ENCODE measurements around the gene FARP1. TPM values are rescaled to one million over a fixed set of nuclear protein-coding genes. Genes with fewer than 3 reads are reported as not detected.

The FARP1 gene
- total RNA-seq, 1 donor from 2014 or later, result 128 TPM

DNA sequence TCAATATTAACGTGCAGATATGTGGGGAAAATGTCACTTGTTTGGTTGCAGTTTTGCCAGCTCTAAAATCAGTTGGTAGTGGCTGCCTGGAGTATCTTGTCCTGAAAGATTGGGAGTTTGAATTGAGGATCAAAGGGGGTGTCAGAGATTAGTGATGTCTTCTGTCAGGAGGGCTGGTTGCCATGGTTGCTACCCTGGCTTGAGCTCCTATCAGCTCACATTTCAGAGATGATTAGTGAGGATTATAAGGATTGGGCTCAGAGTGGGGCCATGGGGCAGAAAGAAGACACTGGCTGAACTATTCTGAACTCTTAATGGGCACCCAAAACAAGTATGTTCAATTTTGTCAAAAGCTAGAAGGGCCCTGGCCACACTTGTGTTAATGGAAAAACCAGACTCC is 129.7 kb downstream of the FARP1 start:
- Mint-ChIP-seq H3K9me3 (ENCODE audit: unreplicated experiment) (peaks cover 2% of the 10 kb centered on the region), H3K27me3 (ENCODE audit: low read depth, unreplicated experiment) (no peaks in the 10 kb centered on the region), H3K4me1 (ENCODE audit: low read depth, unreplicated experiment) (peaks cover 26% of the 10 kb centered on the region), H3K36me3 (ENCODE audit: low read depth, unreplicated experiment) (peaks cover 8% of the 10 kb centered on the region), H3K4me3 (ENCODE audit: unreplicated experiment) (no peak overlapping the region), H3K27ac (ENCODE audit: unreplicated experiment) (no peak overlapping the region)
- Histone ChIP-seq H3K4me1 (ENCODE audit: insufficient read depth, low read length) (peaks cover 16% of the 10 kb centered on the region), H3K27ac (ENCODE audit: low read depth, low read length) (no peak overlapping the region), H3K27me3 (ENCODE audit: insufficient read depth, low read length) (no peaks in the 10 kb centered on the region), H3K79me2 (ENCODE audit: insufficient read depth, low read length) (peaks cover 67% of the 10 kb centered on the region), H3K36me3 (ENCODE audit: insufficient read depth, low read length) (no peaks in the 10 kb centered on the region), H3K4me3 (ENCODE audit: insufficient read depth, low read depth, low read length) (no peak overlapping the region), H4K20me1 (ENCODE audit: insufficient read depth, low read length) (peaks cover 47% of the 10 kb centered on the region), H3K9ac (ENCODE audit: low read length) (no peak overlapping the region), H3K9me3 (ENCODE audit: insufficient read depth, low read depth, low read length) (no peaks in the 10 kb centered on the region), H2AFZ (ENCODE audit: low read depth, low read length) (no peak overlapping the region), H3K4me2 (ENCODE audit: low read length) (no peak overlapping the region)
- TF ChIP-seq CTCF (IDR thresholded peaks at IDR 0.05; ENCODE audit: insufficient read depth, low read depth, low read length) (no peak), EZH2 (IDR thresholded peaks at IDR 0.05; ENCODE audit: insufficient read depth, low read length) (no peak)
- DNase-seq (ENCODE audit: low read depth) (no peak), FAIRE-seq (no peak)

DNA sequence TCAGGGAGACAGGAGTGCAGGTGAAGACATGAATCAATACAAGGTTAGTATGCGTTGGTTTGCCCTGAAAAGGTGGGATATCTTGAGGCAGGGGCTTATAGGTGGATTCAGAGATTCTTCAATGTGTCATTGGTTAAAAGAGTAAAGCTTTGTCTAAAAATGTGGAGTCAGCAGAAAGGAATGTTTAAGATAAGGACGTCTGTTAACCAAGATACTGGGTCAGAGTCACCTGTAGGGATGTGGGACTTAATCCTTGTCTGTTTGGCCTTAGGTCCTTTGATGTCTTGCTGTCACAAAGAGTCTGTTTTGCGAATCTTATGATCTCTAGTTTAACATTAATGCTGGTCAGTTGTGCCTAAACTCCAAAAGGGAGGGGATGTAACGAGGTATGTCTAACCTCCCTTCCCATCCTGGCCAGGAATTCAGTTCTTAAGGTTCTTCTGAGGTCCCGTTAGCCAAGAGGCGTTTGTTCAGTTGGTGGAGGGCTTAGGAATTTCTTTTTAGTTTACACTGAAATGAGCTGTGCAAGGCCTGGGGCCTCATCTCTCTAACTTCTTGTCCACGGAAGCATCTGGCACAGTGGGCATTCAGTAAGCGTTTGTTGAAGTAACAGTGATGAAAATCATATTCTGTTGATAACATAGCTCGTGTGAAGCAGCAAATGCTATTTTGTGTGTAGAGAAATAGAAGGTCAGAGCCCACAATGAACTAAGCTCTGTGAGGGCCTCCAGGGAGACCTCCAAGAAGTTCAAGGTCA is 130.4 kb downstream of the FARP1 start:
- no peak for DNase-seq (ENCODE audit: low read depth)
- Mint-ChIP-seq H3K27me3 (ENCODE audit: low read depth, unreplicated experiment) (no peaks in the 10 kb centered on the region), H3K9me3 (ENCODE audit: unreplicated experiment) (peaks cover 2% of the 10 kb centered on the region), H3K27ac (ENCODE audit: unreplicated experiment) (no peak overlapping the region), H3K4me3 (ENCODE audit: unreplicated experiment) (no peak overlapping the region), H3K4me1 (ENCODE audit: low read depth, unreplicated experiment) (peaks cover 26% of the 10 kb centered on the region), H3K36me3 (ENCODE audit: low read depth, unreplicated experiment) (peaks cover 3% of the 10 kb centered on the region)
- no peak for FAIRE-seq
- no peak overlapping the region for H2AFZ ChIP-seq (ENCODE audit: low read depth, low read length)
- no peaks in the 10 kb centered on the region for H3K36me3 ChIP-seq (ENCODE audit: insufficient read depth, low read length)
- no peak overlapping the region for H3K9ac ChIP-seq (ENCODE audit: low read length)
- no peaks in the 10 kb centered on the region for H3K9me3 ChIP-seq (ENCODE audit: insufficient read depth, low read depth, low read length)
- H4K20me1 ChIP-seq (ENCODE audit: insufficient read depth, low read length), result peaks cover 47% of the 10 kb centered on the region
- H3K27ac ChIP-seq (ENCODE audit: low read depth, low read length), result no peak overlapping the region
- no peak for TF ChIP-seq CTCF (IDR thresholded peaks at IDR 0.05; ENCODE audit: insufficient read depth, low read depth, low read length)
- TF ChIP-seq EZH2 (IDR thresholded peaks at IDR 0.05; ENCODE audit: insufficient read depth, low read length), result no peak
- H3K4me1 ChIP-seq (ENCODE audit: insufficient read depth, low read length), result peaks cover 15% of the 10 kb centered on the region
- no peak overlapping the region for H3K4me3 ChIP-seq (ENCODE audit: insufficient read depth, low read depth, low read length)
- peaks cover 65% of the 10 kb centered on the region for H3K79me2 ChIP-seq (ENCODE audit: insufficient read depth, low read length)
- no peaks in the 10 kb centered on the region for H3K27me3 ChIP-seq (ENCODE audit: insufficient read depth, low read length)
- H3K4me2 ChIP-seq (ENCODE audit: low read length), result no peak overlapping the region

Data from astrocyte (in vitro differentiated cells and primary cell).